AG09319 (cell line): ENCODE data around the gene MED26.

Experiments used
- DNase-seq: peaks from one replicate; pipeline ENCODE4 v3.0.0-alpha.2; 2010; ENCODE audit warnings: low read depth; ENCODE audit errors: extremely low read depth
- TF ChIP-seq, protein P1 (sequence below): IDR thresholded peaks from 2 replicates; pipeline ENCODE4 v1.5.1; 2011; ENCODE audit warnings: low read depth, mild to moderate bottlenecking, inconsistent platforms, low read length, moderate library complexity

MED26 gene

DNA sequence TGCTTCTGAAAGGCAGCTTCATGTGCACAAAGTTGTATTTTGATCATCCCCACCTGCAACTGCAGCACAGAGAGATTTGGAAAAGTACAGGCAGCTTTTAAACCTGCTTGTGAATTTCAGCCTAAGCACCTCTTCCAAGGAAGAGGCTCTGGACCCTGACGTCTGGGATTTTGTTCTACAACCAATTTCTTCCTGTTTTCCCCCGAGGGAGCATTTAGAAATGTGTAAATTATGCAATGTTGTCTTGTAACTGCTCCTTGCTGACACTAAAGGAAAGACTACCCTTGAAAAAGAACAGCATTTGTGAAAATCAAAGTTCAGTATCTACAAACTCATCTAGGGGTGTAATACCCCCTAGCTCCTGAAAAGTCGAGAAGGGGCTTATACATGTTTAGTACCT lies 15.4 kb downstream of the MED26 start:
- TF ChIP-seq, protein P1, sequence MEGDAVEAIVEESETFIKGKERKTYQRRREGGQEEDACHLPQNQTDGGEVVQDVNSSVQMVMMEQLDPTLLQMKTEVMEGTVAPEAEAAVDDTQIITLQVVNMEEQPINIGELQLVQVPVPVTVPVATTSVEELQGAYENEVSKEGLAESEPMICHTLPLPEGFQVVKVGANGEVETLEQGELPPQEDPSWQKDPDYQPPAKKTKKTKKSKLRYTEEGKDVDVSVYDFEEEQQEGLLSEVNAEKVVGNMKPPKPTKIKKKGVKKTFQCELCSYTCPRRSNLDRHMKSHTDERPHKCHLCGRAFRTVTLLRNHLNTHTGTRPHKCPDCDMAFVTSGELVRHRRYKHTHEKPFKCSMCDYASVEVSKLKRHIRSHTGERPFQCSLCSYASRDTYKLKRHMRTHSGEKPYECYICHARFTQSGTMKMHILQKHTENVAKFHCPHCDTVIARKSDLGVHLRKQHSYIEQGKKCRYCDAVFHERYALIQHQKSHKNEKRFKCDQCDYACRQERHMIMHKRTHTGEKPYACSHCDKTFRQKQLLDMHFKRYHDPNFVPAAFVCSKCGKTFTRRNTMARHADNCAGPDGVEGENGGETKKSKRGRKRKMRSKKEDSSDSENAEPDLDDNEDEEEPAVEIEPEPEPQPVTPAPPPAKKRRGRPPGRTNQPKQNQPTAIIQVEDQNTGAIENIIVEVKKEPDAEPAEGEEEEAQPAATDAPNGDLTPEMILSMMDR = no peak
- DNase-seq = no peak

DNA sequence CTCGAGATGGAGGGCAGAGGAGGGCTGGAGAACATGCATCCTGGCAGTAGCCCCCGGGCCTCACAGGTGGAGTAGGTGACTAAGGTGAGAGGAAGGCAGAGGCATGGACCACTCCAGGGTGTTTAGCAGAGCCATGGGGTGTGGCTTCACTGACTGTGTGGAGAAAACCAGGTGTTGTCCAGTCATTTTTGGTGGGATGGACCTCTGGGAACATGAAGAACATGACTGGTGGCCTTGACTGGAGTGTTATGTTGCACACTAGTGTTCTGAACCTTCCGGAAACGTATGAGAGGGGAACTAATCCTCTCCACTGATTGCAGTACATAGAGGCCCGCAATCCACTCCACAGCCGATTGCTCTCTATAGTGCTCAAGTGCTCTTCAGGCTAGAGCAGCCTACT lies 16.9 kb downstream of the MED26 start:
- DNase-seq = no peak
- TF ChIP-seq, protein P1 = no peak

DNA sequence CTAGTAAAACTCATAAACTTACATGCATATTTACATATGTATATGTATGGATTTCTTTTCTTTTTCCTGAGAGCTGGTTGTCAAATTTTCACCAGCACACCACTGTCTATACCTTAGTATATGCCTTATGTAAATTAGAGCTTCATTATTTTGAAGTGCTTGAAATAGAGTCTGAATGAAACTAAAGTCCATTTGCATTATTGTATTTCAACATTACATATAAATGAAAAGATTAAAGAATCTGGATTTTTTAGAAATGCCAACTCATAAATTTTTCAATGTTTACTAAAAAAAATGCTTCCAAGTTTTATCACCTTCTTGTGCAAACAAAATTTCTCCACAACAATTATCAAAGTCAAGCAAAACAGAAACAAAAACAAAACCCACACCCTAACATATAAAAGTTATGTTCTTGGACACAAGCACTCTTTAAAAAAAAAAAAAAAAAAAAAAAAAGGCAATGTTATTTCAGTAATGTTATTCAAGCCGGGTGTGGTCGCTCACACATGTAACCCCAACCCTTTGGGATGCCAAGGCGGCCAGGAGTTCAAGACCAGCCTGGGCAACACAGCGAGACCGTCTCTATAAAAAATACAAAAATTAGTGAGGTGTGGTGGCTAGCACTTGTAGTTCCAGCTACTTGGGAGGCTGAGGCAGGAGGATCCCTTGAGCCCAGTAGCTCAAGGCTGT lies 18.3 kb downstream of the MED26 start:
- no peak for DNase-seq
- TF ChIP-seq, protein P1 = no peak

DNA sequence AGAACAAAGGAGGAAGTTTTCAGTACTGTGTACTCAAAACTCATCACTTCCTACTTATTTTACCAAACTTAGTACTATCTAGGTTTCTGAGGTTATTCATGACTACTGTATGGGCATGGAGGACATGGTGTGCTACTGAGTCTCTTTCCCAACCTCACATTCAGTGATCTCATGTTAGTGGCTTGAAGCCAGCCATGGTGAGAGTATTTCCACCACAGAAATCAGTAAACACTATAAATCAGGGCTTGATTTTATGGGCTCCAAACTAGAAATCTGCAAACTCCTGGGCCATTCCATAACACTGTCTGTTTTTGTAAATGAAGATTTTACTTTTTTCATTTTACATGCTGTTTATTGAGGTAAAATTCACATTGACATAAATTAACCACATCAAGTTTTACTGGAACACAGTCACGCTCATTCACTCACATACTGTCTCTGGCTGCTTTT lies 19.7 kb downstream of the MED26 start:
- peak; percentile 16 for DNase-seq

DNA sequence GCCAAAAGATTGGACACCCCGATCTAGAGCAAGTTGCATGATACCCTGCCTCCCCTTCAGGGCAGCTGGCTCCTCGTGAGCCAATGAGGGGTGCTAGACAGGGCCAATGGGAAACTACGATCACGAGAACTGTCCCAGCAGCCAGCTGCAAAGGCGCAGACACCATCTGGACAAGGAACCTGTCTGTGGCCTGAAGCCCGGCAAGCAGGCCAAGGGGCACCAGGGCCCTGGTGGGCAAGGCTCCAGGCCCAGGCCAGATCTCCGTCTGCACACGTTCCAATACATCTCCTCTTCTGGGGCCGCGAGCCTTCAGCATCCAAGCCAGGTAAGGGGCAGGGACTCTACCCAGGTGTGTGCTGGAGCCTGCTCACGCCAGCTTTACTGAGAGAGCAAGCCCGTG lies 20.2 kb downstream of the MED26 start:
- TF ChIP-seq, protein P1 = no peak
- DNase-seq = no peak

More for the DNA sequence above, 19.7 kb downstream of the MED26 start:
- TF ChIP-seq, protein P1 = no peak

DNA sequence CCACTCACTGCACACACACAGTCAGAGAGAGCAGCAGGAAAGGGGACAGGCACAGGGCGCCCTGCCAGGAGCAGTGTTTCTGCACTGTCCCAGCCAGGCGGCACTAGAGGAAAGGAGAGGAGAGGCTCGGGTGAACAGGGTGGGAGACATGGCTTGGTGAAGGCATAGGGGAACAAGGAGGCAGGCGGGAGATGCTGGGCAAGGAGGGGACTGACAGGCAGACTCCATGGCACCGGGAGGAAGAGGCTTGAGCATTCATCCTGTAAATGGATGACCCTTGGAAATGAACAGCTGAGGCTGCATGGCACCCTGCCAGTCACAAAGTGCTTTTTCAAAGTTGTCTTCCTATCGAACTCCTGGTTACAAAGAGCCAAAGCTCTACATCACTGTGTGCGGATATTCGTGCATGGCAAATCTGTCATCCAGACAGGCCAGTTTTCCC lies 22.4 kb downstream of the MED26 start:
- DNase-seq = no peak
- TF ChIP-seq, protein P1 = no peak

DNA sequence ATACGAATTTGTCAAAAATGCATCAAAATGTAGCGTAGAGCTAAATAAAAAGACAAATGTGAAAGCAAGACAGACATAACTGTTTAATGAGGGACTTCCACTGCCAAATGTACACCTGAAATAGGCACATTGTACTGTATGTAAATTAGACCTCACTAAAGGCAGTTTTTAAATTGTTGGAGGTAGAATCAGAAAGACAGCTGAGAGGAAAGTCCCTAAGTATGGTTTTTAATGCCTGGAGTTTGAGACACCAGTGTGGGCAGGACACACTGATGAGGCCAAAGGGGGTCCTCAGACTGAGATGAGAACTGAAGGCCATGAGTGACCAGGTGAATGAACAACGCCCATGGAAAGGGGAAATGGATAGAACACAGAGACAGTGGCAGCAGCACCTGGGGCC lies 22.9 kb downstream of the MED26 start:
- DNase-seq = no peak
- TF ChIP-seq, protein P1 = no peak
